NCI-H82 treated with DMSO at 0.1 percent for 48 hours (cell line): ENCODE measurements around the gene SEMA6A.

ENCODE experiments used
- DNase-seq: peaks from one replicate; lab custom pipeline; 2025; ENCODE audit not compliant: unreplicated experiment; lab: John Stamatoyannopoulos, UW

Gene SEMA6A

DNA sequence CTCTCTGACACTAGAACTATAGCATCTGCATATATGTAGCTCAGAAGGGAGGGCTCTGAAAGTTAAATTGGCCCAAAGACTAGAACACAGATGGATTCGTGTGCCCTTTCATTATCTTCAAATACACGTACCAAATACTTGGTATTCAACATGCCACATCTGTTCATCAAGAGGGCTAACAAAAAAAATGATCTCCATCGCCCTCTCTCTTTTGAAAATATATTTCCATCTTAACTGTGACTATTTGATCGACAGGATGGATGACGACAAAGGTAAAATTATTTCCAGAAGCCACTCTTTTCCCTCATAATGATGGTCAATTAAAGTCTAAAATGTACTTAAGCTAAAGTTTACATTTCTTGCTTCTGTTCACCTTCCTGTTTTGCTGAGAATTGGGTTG is 77.0 kb downstream of the SEMA6A start:
- DNase-seq = no peak

DNA sequence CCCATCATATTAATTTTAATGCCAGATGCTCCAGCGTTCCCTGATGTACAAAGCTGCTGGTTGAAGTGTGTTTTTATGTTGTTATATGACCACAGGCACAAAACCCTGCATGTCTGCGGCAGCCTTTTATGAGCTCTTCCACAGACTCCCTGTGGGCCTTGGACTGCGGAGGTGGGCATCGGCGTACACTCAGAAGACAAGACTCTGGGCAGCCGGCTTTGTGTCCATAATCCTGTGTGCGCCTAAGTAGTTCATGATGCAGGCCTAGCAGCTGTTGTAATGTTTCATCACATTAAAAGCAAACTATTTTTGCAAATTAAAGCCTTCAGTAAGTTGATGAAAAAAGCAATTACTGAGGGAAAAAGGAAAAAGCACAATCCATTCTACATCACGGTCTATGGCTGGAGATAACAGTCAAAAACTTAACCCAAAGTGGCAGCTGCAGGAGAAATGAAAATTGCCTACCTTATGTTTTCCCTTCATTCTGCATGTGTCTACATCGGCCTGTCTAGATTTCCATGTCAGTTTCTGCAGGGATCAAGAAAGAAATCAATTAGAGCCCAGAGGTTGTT is 78.8 kb downstream of the SEMA6A start:
- DNase-seq = no peak

DNA sequence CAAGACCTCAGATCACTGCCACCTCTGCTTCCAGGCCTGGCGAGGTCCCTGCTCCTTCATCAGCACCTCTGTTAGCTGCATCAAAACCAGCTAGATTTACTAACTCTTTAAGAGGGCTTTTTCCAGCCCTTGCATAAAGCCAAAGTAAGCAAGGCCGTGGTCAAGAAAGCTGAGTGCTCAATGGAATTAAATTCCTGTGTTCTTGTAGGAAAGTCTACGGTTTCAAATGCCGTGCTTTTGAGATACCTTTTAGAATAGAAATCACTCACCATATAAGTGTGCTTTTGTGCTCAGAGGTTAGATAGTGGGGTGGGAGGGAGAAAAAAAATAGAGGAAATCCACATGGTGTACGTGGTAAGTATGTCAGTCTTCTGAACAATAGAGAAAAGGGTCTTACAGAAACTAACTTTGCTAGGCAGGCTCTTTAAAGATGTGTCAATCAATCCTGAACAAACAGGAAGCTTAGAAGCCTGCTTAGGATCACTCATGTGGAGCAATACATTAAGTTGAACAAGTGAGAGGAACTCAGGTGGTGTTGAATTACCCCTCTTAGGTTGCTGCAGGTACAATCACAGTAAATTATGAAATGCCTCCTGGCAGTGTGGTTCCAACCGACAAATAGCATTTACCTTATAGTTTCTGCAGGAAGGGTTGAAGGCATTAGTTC is 79.7 kb downstream of the SEMA6A start:
- DNase-seq = no peak

DNA sequence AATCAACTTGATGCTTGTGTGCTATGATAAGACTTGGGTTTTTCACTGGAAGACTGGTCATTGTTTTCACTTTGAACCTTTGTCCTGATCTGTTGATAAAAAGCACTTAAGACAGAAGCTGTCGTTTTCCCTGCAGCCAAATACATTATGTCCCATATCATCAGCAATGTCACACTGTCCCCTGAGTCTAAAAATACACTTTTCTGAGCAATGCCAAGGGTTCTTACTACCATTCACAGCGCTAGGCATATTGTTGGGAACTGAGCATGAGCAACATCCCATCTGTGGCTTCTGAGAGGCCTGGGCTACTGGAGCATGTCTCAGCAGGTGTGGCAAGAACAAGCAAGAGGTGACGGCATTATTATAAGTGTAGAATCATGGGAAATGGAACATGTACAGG is 81.8 kb downstream of the SEMA6A start:
- no peak for DNase-seq

DNA sequence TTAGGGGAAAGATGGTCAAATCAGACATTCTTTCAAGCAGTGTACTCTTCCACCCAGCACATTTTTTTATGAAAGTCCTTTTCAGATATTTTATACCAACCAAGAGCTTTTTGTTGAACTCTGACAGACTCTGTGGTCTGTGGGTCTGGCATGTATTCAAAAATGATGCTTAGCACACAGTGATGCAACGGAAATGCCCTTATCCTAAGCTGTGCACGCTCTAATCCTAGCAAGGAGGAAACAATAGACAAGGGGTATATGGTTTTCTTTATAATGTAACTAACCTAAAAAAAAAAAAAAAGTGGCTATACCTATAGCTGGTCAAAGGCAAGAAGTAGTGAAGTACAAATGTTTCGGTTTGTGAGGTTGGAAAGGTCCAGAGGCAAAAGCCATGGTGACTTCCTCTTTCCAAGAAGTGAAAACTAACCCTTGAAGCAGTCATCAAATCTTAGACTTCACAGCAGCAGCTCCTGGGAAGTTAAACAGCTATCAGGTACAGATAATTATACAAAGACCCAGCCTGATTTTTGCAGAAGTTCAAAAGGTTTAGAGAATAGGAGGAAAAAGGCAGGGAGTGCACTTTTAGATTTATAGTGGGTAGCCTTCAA is 82.5 kb downstream of the SEMA6A start:
- no peak for DNase-seq

DNA sequence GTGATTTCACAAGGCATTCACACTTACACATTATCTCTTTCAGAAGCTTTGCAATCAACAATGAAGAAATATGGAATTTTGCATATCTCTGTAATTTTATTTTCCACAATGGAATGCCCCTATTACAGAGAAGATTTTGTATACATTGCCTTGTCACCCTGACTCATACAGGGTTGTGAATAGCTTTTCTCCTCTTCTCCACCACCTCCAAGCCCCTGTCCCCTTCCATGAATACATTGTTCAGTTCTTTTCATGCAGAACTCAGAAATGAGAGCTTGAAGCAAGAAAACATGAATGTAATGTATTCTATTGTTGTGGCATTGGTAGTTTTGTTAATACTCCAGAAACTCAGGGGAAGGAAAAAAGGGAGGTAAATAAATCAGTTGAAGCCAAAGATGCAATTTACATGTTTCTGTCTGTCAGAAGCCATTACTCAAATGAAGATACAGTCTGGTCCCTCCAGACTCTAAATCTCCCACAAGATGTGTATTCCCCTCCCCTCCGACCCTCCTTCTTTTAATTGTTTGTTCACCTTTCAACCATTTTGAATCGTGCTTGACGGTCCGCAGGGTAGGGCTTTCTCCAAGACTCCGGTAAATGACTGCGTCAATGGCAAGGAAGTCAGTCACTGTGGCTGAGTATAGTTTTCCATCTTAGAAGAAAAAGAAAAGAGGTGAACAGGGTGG is 86.1 kb downstream of the SEMA6A start:
- no peak for DNase-seq

DNA sequence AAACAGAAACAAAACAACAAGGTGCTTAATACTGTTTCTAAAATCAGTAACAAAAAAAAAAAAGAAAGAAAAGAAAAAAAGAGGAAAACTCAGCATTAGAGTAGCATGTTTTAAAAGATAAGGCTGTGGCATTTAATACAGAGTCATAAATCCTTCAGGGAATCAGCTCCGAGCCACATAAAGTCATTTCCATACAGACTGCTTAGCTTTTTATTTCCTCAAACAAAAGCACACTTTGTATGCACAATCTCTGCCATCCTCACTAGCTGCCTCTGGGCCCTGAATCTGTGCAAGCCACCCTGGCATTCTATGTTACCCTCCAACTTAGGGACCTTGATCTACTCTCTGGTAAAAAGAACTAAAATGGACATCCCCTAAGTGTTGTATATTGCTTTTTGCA is 87.6 kb downstream of the SEMA6A start:
- DNase-seq = no peak

DNA sequence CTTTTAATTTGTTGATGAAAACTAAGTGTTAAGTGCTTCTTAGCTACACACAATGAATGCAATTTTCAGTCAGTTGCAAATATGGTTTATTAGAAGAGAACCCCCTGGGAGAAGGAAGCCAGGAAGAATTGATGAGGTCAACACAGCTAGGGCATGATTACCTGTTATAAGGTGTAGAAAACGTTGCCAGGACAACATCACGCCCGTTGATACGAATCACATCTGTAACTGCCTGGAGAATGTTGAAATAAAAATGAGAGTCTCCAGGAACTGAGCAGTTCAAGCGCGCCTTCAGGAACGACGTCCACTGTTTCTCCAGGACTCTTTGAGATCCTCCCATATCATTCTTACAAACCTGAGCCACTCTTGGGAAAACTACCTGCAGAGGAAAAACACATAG is 88.0 kb downstream of the SEMA6A start:
- no peak for DNase-seq

DNA sequence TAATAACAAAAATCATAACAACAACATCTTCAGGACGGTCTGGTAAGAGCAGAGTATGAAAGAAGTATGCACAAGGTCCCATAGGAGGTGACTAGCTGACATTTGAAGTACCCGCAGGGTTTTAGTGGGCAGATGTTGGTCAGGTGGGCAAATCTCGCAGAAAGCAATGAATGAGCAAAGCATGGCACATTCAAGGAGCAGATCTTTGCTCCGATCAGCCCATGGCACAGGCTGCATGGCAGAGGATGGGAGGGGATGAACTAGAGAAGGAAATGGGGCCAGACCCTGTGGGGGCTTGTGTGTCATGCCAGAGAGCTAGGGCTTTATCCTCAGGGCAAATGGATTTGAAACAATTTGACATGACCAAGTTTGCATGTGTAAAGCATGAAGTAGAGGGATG is 90.0 kb downstream of the SEMA6A start:
- no peak for DNase-seq

DNA sequence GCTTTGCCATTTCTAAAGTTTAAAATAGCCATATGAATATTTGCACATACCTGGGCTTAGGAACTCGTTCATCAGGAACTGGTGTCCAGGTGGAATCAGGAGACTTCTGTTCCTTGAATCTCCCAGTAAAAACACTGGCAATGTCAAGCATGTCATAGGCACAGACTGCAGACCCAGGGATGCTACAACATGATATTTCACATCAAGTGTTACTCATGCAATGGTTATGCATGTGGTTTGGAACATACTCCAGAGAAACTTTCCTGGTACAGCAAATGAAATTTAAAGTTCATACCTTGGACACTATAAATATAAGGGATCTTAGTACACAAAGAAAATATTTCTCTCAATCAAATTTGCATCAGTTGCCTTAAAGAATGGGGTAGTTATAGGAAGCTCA is 92.2 kb downstream of the SEMA6A start:
- no peak for DNase-seq

DNA sequence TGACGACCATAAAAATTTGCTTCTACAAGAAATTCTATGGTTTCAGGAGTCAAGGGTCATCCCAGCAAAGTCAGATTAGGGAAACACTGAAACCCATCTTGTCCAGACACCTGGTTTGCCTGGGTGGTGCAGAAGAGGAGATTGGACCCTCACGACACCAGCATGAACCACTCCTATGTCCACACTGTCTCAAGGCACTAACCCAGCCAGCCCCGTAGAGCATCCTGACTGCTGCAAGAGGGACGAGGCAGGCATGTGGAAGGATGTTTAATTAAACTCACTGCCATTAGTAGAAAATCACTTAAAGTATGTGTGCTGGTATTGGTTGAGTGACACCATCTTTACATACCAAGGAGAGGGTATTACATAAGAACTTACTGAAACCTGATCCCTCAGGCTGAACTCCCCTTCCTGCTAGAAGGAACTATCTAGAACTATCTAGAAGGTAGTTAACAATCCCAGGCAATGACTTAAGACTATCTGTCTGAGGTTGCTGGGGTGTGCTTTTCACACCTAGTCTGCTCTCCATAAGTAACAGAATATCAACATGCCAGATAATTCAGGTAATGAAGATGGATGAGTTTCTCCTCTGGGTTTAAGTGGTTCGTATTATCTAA is 93.6 kb downstream of the SEMA6A start:
- DNase-seq = no peak

DNA sequence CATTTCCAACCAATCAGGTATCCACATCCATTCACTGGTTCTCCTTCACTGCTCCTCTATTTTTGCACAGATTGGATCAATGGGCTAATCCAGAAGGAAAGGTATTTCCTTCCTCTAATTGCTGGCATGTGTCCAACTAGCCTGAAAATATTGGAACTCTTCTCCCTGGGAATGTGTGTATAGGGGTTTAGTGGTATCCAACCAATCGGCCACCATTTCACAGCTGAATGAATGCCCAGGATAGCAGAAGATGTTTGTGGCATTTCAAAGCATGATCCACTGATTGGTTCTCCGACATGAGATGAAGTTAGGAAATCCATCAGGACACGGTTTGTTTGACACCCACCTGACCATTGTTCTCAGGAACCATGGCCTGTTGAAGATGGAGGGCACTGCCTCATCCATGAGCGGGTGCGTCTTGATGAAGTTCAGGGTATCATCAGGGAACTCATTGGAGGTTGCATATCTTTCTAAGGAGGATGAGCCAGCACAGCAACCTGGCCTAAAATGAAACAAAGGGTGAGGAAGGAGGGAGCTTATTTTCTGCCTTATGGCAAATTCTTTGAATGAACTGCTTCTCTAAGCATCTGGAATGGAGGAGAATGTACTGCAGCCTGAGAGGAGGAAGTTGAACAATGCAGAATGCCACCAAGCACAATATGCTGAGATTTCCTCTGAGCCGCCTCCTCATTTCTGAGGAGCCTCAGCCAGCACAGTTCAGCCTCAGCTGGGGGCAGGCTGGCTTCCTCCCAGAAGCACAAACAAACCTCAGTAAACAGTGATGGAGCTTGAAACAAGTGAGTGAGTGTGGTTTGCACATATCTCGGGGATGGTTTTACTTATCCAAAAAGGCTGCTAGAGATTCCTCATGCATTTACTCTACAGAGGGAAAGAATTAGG is 94.6 kb downstream of the SEMA6A start:
- no peak for DNase-seq

DNA sequence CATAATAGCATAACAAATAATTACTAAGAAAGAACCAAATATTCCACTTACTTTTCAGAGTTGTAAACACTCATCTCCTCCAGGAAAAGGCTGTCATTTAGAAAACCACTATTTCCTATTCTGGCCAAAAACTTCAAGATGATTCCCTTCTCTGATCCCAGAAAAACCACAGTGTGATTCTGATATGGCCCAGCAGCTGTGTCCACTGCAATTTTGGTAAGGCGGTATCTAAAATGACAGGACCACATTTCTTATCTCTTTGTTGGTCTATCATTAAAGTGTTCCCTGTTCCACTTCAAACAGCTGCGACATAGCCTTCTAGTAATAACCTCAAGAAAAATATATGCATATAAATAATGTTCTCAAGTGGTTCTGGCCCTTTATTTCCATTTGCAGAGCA is 96.1 kb downstream of the SEMA6A start:
- no peak for DNase-seq

DNA sequence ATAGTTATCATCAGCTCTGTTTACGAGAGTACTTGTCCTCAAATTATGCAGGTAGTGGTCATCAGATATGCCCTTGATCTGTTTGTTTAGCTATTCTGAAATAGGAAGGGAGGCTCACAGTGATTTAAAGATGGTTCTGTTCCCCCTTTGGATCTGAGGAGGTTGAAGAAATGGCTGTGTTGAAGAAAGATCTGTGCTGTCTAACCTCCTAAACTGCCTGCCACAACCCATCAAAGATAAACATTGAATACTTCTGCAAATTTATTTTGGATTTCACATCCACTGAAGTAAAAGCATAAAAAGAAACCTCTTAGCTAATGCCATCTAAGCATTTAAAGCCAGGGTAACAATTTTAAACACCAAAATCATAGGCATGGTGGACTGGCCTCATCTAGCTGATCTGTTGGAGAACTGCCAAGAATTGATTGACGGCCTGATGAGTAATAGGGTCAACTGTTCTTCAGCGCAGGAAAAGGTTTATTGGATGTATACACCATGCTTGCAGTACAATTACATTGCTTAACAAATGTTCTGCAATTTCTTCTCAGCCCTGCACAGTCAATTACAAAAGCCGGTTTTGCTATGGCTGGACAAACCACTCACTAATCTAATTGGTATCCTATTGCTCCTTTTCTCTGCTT is 97.6 kb downstream of the SEMA6A start:
- DNase-seq = no peak

DNA sequence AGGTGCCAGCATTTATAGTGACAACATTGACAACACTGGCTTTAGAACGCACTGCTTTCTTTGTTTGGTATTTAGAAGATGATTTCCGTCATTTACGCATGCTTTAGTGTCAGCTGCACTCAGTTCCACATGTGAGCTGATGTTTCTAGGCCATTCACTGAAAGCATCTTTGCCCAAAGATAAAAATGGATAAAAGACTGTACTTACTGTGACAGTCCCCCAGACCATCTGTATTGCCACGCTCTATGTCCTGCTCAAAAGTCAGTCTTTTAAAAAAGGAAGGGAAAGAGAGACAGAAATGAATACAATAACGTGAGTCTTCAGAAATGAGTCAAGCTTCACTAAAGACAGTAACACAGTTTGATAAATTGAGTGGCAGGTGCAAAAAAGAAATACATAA is 99.3 kb downstream of the SEMA6A start:
- DNase-seq = no peak

DNA sequence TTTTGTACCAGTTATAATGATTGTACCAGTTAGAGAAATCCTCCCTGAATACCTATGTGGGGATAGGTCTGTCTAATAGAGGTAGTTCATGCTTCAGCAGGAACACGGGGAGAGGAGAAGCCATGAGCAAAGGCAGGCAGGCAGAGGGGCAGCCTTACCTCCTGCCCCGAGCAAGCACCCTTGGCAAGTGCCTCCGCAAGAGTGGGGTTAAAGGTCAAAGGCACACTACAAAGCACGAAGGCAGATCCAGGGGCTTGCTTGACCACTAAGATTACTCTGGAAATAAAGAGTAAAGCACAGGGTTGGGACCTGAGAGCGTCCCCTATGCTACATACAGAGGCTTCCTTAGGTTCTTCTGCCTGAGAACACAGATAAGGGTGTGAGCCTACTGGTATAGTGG is 100.9 kb downstream of the SEMA6A start:
- no peak for DNase-seq

DNA sequence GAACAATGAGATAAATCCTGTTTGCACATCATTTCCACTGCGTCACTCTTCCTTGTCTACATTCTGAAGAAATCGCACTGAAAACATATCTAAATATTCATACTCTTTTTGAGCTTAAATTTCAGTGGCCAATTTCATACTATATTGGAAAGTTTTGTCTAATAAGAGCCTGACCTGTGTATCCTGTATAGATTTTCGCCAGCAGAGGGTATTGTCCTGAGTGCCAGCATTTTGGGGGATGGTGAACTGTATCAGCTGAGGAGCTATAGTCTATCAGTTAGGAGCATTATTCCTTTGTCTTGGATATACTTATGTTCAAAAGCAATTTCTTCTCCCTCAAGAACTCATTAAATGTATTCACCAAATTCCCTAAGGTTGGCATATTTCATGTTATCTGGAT is 102.3 kb downstream of the SEMA6A start:
- no peak for DNase-seq

DNA sequence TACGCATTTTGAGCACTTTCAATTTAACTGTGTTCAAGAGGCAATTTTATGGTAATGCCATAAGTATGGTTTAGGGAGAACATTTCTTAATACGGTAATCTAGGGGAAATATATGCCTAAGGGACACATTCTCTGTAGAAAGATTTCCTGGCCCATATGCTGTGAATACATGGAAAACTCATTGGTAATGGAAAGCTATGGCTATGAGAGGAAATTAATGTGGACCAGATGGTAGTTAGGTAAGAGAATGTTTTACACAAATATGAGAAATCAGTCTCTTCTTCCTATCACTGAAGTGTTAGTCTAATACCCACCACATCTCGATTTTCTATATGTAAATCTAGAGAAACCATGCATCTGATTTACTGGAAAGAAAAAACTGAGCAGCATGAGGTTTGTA is 105.0 kb downstream of the SEMA6A start:
- no peak for DNase-seq

DNA sequence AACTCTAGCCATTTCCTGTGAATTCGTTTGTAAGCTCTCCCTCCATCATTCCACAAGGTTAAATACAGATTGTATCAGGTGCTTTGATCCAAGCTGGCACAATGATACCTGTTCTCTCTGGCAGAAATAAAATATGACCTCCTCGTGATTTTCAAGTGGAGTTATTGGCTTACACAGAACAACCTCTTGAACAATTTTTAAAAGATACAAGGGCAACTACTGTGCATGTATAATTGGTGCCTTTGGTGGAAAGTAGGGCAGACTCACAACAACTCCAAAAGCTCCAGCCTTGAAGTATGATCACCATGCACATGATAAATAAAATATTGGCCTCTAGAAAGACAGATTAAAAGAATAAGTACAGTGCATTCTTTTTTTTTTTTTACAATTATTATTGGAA is 106.0 kb downstream of the SEMA6A start:
- DNase-seq = no peak

DNA sequence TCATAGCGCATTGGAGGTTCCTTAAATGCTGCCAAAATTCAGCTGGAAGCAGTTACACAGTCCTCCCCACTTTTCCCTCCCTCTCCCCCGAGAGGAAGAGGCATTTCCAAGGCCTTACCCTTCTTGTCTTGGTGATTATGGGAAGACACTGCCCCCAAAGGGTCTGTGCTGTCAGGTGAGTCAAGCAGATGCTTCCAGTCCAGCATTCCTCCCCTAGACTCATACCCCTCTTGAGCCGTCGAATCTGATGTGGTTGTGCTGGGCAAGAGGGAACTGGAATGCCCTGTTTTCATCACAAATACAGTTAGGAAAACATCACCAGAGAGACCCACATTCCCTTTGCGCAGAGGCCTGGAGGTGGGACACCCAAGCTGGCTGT is 107.2 kb downstream of the SEMA6A start:
- DNase-seq = no peak
